SK-N-SH treated with all-trans-retinoic acid at 6 μM for 48 hours (cell line): ENCODE measurements around the gene ETF1.

ENCODE experiments used
- ATAC-seq: fragments of 200-7000 bp; cut with Tn5 transposase; 3 replicates; pipeline ENCODE4 v1.9.1; 2020; ENCODE audit warnings: mild to moderate bottlenecking, moderate library complexity
- ARNTL ChIP-seq: fragments of 450-650 bp; formaldehyde crosslinking; IDR thresholded peaks from 2 replicates; pipeline ENCODE4 v1.5.0; 2020; ENCODE audit warnings: low read depth, mild to moderate bottlenecking, moderate library complexity, borderline replicate concordance
- BACH2 ChIP-seq: fragments of 250-450 bp; sonication (Bioruptor Pico); IDR thresholded peaks from 2 replicates; pipeline ENCODE4 v1.9.0; 2021; ENCODE audit warnings: mild to moderate bottlenecking, borderline replicate concordance
- CREB5 ChIP-seq: fragments of 250-450 bp; sonication (Bioruptor Pico); IDR thresholded peaks from 2 replicates; pipeline ENCODE4 v1.5.1; 2020; ENCODE audit warnings: low read depth, mild to moderate bottlenecking, moderate library complexity
- CSDC2 ChIP-seq: fragments of 250-450 bp; sonication (Bioruptor Pico); IDR thresholded peaks from 2 replicates; pipeline ENCODE4 v1.5.0; 2020; ENCODE audit warnings: mild to moderate bottlenecking, moderate library complexity
- CSRNP3 ChIP-seq: fragments of 250-450 bp; sonication (Bioruptor Pico); IDR thresholded peaks from 2 replicates; pipeline ENCODE4 v1.5.1; 2021; ENCODE audit warnings: mild to moderate bottlenecking, moderate library complexity
- ESRRG ChIP-seq: fragments of 250-450 bp; sonication (Bioruptor Pico); IDR thresholded peaks from 2 replicates; pipeline ENCODE4 v1.6.1; 2021; ENCODE audit warnings: mild to moderate bottlenecking
- GLIS3 ChIP-seq: fragments of 250-450 bp; sonication (Bioruptor Pico); IDR thresholded peaks from 2 replicates; pipeline ENCODE4 v1.5.0; 2020; ENCODE audit warnings: mild to moderate bottlenecking, moderate library complexity
- ISL1 ChIP-seq: fragments of 250-450 bp; sonication (Bioruptor Pico); IDR thresholded peaks from 2 replicates; pipeline ENCODE4 v2.1.2; 2022; ENCODE audit warnings: mild to moderate bottlenecking, moderate library complexity
- OSR1 ChIP-seq: fragments of 250-450 bp; sonication (Bioruptor Pico); IDR thresholded peaks from 2 replicates; pipeline ENCODE4 v1.8.0; 2022; ENCODE audit warnings: moderate library complexity, mild to moderate bottlenecking, inconsistent platforms
- PATZ1 ChIP-seq: fragments of 250-450 bp; sonication (Bioruptor Pico); IDR thresholded peaks from 2 replicates; pipeline ENCODE4 v1.8.0; 2020; ENCODE audit warnings: mild to moderate bottlenecking, moderate library complexity, borderline replicate concordance
- POU6F1 ChIP-seq: fragments of 250-450 bp; sonication (Bioruptor Pico); IDR thresholded peaks from 2 replicates; pipeline ENCODE4 v1.8.0; 2021; ENCODE audit warnings: low read depth, mild to moderate bottlenecking, moderate library complexity, borderline replicate concordance
- PPARA ChIP-seq: fragments of 250-450 bp; sonication (Bioruptor Pico); IDR thresholded peaks from 2 replicates; pipeline ENCODE4 v1.5.0; 2020; ENCODE audit warnings: mild to moderate bottlenecking, borderline replicate concordance
- RARB ChIP-seq: fragments of 250-450 bp; sonication (Bioruptor Pico); IDR thresholded peaks from 2 replicates; pipeline ENCODE4 v1.8.0; 2021; ENCODE audit warnings: mild to moderate bottlenecking, moderate library complexity
- SNAI2 ChIP-seq: fragments of 250-450 bp; sonication (Bioruptor Pico); IDR thresholded peaks from 2 replicates; pipeline ENCODE4 v1.5.0; 2020; ENCODE audit warnings: mild to moderate bottlenecking, moderate library complexity
- TCF4 ChIP-seq: fragments of 250-450 bp; sonication (Bioruptor Pico); IDR thresholded peaks from 2 replicates; pipeline ENCODE4 v1.8.0; 2021; ENCODE audit warnings: mild to moderate bottlenecking, moderate library complexity, borderline replicate concordance
- TOX ChIP-seq: fragments of 250-450 bp; sonication (Bioruptor Pico); IDR thresholded peaks from 2 replicates; pipeline ENCODE4 v1.8.0; 2021; ENCODE audit warnings: mild to moderate bottlenecking, moderate library complexity, borderline replicate concordance
- TSHZ2 ChIP-seq: fragments of 250-450 bp; sonication (Bioruptor Pico); IDR thresholded peaks from 2 replicates; pipeline ENCODE4 v1.5.0; 2020; ENCODE audit warnings: mild to moderate bottlenecking, moderate library complexity
- ZC3H10 ChIP-seq: fragments of 250-450 bp; sonication (Bioruptor Pico); IDR thresholded peaks from 2 replicates; pipeline ENCODE4 v1.5.1; 2021; ENCODE audit warnings: mild to moderate bottlenecking, moderate library complexity
- ZFP3 ChIP-seq: fragments of 250-450 bp; sonication (Bioruptor Pico); IDR thresholded peaks from 2 replicates; pipeline ENCODE4 v1.5.0; 2020; ENCODE audit warnings: mild to moderate bottlenecking, moderate library complexity
- ZFP30 ChIP-seq: fragments of 450-650 bp; formaldehyde crosslinking; IDR thresholded peaks from 2 replicates; pipeline ENCODE4 v1.5.0; 2022; ENCODE audit warnings: mild to moderate bottlenecking, moderate library complexity
- ZNF565 ChIP-seq: fragments of 450-650 bp; formaldehyde crosslinking; conservative IDR thresholded peaks from 2 replicates; pipeline ENCODE4 v1.5.0; 2020; ENCODE audit warnings: low read depth, mild to moderate bottlenecking, moderate library complexity
- ZNF70 ChIP-seq: fragments of 450-650 bp; formaldehyde crosslinking; IDR thresholded peaks from 2 replicates; pipeline ENCODE4 v1.5.0; 2020; ENCODE audit warnings: mild to moderate bottlenecking, moderate library complexity
- ZNF8 ChIP-seq: fragments of 450-650 bp; formaldehyde crosslinking; IDR thresholded peaks from 2 replicates; pipeline ENCODE4 v1.5.0; 2020; ENCODE audit warnings: mild to moderate bottlenecking, moderate library complexity

Gene ETF1

GRCh38 chr5:138470322-138471051 lies 72.5 kb downstream of the ETF1 start (continued):
- no peak for TF ChIP-seq BACH2 (CRISPR knock-in tag)
- peak; percentile 83; the same call in 1 of the 2 replicates for TF ChIP-seq ARNTL
- peak; percentile 95 for TF ChIP-seq GLIS3 (CRISPR knock-in tag)
- TF ChIP-seq PATZ1 (CRISPR knock-in tag) = peak; percentile 94
- TF ChIP-seq ISL1 (CRISPR knock-in tag) = no peak
- peak; percentile 49 for TF ChIP-seq CSDC2 (CRISPR knock-in tag)
- peak; percentile 71 for TF ChIP-seq ZNF70
- TF ChIP-seq OSR1 (CRISPR knock-in tag) = no peak
- TF ChIP-seq RARB (CRISPR knock-in tag) = peak; percentile 98
- peak; percentile 98 for TF ChIP-seq ESRRG (CRISPR knock-in tag)
- TF ChIP-seq ZFP30 (CRISPR knock-in tag) = no peak

- no peak for TF ChIP-seq BACH2 (CRISPR knock-in tag)
- TF ChIP-seq TOX = peak; percentile 98; the same call in 1 of the 2 replicates
- TF ChIP-seq GLIS3 (CRISPR knock-in tag) = peak; percentile 93
- TF ChIP-seq CREB5 (CRISPR knock-in tag) = peak; percentile 99
- peak; percentile 48; the same call in 1 of the 2 replicates for TF ChIP-seq TCF4 (CRISPR knock-in tag)
- peak; percentile 97 for TF ChIP-seq ESRRG (CRISPR knock-in tag)
- peak; percentile 92 for TF ChIP-seq CSDC2 (CRISPR knock-in tag)
- TF ChIP-seq ARNTL = peak; percentile 52
- TF ChIP-seq ZNF565 (CRISPR knock-in tag) = peak; percentile 76
- TF ChIP-seq TSHZ2 (CRISPR knock-in tag) = peak; percentile 34; the same call in 1 of the 2 replicates
- peak; percentile 54 for TF ChIP-seq ZFP30 (CRISPR knock-in tag)
- no peak for TF ChIP-seq OSR1 (CRISPR knock-in tag)
- peak; percentile 95 for TF ChIP-seq ZC3H10 (CRISPR knock-in tag)
- peak; percentile 52 for TF ChIP-seq ZFP3 (CRISPR knock-in tag)
- no peak for TF ChIP-seq ISL1 (CRISPR knock-in tag)
- peak; percentile 22; the same call in 1 of the 2 replicates for TF ChIP-seq PPARA (CRISPR knock-in tag)
- TF ChIP-seq POU6F1 (CRISPR knock-in tag) = no peak; the same call in 1 of the 2 replicates
- peak; percentile 91 for TF ChIP-seq CSRNP3
- peak; percentile 94 for TF ChIP-seq PATZ1 (CRISPR knock-in tag)
- peak; percentile 43 for TF ChIP-seq ZNF70
- TF ChIP-seq ZNF8 (CRISPR knock-in tag) = peak; percentile 79
- peak; percentile 48; the same call in 1 of the 2 replicates for TF ChIP-seq SNAI2
- TF ChIP-seq RARB (CRISPR knock-in tag) = peak; percentile 98
- peak; percentile 22 for ATAC-seq
Observed at GRCh38 chr5:138469540-138470321, 73.3 kb downstream of the ETF1 start.
